ENCODE data around the gene MAP2K5.

MAP2K5 gene

GRCh38 chr15:67750371-67750770 lies 207.9 kb downstream of the MAP2K5 start:
- Histone ChIP-seq H3K36me3 (no peaks in the 10 kb centered on the region), H3K9me3 (ENCODE audit: severe bottlenecking) (no peaks in the 10 kb centered on the region), H3K27me3 (ENCODE audit: insufficient read depth, low read depth, severe bottlenecking) (no peaks in the 10 kb centered on the region), H3K27ac (no peak overlapping the region), H3K4me3 (ENCODE audit: low read depth, low read length) (no peak overlapping the region)
- TF ChIP-seq, protein P1, sequence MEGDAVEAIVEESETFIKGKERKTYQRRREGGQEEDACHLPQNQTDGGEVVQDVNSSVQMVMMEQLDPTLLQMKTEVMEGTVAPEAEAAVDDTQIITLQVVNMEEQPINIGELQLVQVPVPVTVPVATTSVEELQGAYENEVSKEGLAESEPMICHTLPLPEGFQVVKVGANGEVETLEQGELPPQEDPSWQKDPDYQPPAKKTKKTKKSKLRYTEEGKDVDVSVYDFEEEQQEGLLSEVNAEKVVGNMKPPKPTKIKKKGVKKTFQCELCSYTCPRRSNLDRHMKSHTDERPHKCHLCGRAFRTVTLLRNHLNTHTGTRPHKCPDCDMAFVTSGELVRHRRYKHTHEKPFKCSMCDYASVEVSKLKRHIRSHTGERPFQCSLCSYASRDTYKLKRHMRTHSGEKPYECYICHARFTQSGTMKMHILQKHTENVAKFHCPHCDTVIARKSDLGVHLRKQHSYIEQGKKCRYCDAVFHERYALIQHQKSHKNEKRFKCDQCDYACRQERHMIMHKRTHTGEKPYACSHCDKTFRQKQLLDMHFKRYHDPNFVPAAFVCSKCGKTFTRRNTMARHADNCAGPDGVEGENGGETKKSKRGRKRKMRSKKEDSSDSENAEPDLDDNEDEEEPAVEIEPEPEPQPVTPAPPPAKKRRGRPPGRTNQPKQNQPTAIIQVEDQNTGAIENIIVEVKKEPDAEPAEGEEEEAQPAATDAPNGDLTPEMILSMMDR (IDR thresholded peaks at IDR 0.05; ENCODE audit: low read depth, low read length): no peak
- no peak for DNase-seq

- no peak overlapping the region for H3K4me3 ChIP-seq (ENCODE audit: low read depth, low read length)
- no peak for DNase-seq
- H3K9me3 ChIP-seq (ENCODE audit: severe bottlenecking): no peaks in the 10 kb centered on the region
- TF ChIP-seq, protein P1 (IDR thresholded peaks at IDR 0.05; ENCODE audit: low read depth, low read length): no peak
- no peak overlapping the region for H3K27ac ChIP-seq
- no peaks in the 10 kb centered on the region for H3K36me3 ChIP-seq
- H3K27me3 ChIP-seq (ENCODE audit: insufficient read depth, low read depth, severe bottlenecking): no peaks in the 10 kb centered on the region
Measured at GRCh38 chr15:67753891-67754290, 211.4 kb downstream of the MAP2K5 start.

DNA sequence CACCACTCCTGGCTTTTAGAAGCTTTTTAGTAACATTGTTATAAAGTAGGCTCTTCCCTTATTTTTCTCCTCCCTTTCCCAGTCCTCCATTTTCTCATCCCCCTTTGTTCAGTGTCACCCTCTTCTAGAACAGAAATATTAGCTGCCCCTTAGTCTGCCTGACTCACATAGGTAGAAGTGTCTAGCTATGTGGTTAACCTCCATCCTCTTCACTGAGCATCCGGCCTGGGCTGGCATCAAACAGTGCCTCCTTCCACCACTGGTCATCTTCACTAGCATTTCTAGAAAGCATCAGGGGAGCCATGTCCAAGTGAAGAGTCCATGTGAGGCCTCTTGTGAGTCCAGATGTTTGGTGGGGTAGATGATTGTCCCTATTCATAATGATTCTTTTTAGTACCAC lies 212.8 kb downstream of the MAP2K5 start:
- Histone ChIP-seq H3K36me3 (no peaks in the 10 kb centered on the region), H3K27me3 (ENCODE audit: insufficient read depth, low read depth, severe bottlenecking) (no peaks in the 10 kb centered on the region), H3K9me3 (ENCODE audit: severe bottlenecking) (no peaks in the 10 kb centered on the region), H3K4me3 (ENCODE audit: low read depth, low read length) (no peak overlapping the region), H3K27ac (no peak overlapping the region)
- no peak for DNase-seq
- TF ChIP-seq, protein P1 (IDR thresholded peaks at IDR 0.05; ENCODE audit: low read depth, low read length): no peak

- H3K4me3 ChIP-seq (ENCODE audit: low read depth, low read length): no peak overlapping the region
- no peaks in the 10 kb centered on the region for H3K36me3 ChIP-seq
- no peak for DNase-seq
- TF ChIP-seq, protein P1 (IDR thresholded peaks at IDR 0.05; ENCODE audit: low read depth, low read length): no peak
- H3K27me3 ChIP-seq (ENCODE audit: insufficient read depth, low read depth, severe bottlenecking): no peaks in the 10 kb centered on the region
- H3K27ac ChIP-seq: no peak overlapping the region
- no peaks in the 10 kb centered on the region for H3K9me3 ChIP-seq (ENCODE audit: severe bottlenecking)
Measured at GRCh38 chr15:67755936-67756335, 213.4 kb downstream of the MAP2K5 start.

DNA sequence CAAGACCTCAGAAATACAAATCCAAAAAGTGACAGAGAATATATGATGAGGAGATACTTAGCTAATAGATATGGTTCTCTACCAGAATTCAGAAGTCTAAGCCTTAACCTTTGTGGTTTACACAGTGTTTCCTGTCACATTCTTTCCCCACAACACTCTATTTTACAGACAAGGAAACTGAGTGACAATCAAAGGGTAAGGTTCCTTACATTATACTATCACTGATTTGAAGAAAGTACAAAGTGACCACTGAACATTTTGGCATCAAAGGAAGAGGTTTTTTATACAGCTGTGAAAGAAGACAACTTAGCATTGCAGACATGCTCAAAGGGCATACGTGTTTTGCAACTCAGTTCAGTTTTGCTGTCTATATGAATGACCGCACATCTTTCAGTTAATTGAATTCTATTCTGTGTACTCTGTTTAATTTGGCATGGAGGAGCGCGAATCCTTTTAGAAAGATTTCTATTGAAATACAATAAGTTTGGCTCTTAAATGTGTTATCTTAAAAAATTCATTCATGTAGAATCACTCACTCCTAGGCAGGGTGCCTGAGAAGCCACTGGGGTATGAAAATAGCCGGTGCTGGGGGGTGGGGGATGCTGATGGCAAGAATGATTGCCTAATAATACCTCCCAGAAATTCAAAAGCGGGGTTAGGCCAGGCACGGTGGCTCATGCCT lies 216.3 kb downstream of the MAP2K5 start:
- Histone ChIP-seq H3K27me3 (ENCODE audit: insufficient read depth, low read depth, severe bottlenecking) (no peaks in the 10 kb centered on the region), H3K9me3 (ENCODE audit: severe bottlenecking) (no peaks in the 10 kb centered on the region), H3K36me3 (no peaks in the 10 kb centered on the region), H3K27ac (no peak overlapping the region), H3K4me3 (ENCODE audit: low read depth, low read length) (no peak overlapping the region)
- no peak for DNase-seq
- TF ChIP-seq, protein P1 (IDR thresholded peaks at IDR 0.05; ENCODE audit: low read depth, low read length): no peak

DNA sequence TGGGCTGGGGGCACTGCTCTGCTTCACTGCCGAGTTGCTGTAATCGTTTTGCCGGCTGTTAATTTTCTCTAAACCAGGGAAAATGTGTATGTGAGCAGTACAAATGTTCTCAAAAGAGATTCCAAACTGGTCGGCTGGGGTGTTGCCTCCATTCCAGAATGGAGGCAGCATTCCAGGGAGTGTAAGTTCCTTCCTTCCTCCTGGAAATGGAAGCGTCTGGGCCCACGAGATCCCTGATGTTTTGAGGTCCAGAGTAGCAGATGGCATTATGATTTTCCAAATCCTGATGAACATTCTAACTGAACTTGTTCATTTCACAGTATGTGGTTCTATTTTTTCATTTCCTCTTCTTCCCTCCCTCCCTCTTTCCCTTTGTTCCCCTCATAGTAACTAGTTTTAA lies 218.4 kb downstream of the MAP2K5 start:
- Histone ChIP-seq H3K4me3 (ENCODE audit: low read depth, low read length) (no peak overlapping the region), H3K27ac (no peak overlapping the region), H3K27me3 (ENCODE audit: insufficient read depth, low read depth, severe bottlenecking) (no peaks in the 10 kb centered on the region), H3K9me3 (ENCODE audit: severe bottlenecking) (no peaks in the 10 kb centered on the region), H3K36me3 (no peaks in the 10 kb centered on the region)
- no peak for DNase-seq
- TF ChIP-seq, protein P1 (IDR thresholded peaks at IDR 0.05; ENCODE audit: low read depth, low read length): no peak
